PC-9 (cell line): ENCODE results near the gene NUDT17. TPM values are rescaled to one million over a fixed set of nuclear protein-coding genes. Genes with fewer than 3 reads are reported as not detected.
A peak's percentile ranks its signal among the peaks of the same experiment; 100 is the strongest.

Source experiments
- BruUV-seq: library from RNA; stranded (reverse); fragments of 400-500 nt; replicated peaks from 2 replicates; lab custom pipeline; 2021; lab: Mats Ljungman, UMichigan
- CTCF ChIA-PET: fragments of 300-600 bp; sonication (Branson Sonifier 250); formaldehyde crosslinking; loops from one replicate; lab custom pipeline; 2022; ENCODE audit warnings: antibody characterized with exemption; lab: Charles Lee
- POLR2A ChIA-PET: fragments of 300-600 bp; sonication (Branson Sonifier 250); formaldehyde crosslinking; loops from one replicate; lab custom pipeline; 2022; ENCODE audit warnings: antibody characterized with exemption; ENCODE audit not compliant: unreplicated experiment; lab: Charles Lee
- DNase-seq, 2 experiments: peaks; one replicate each; pipeline versions ENCODE4 v3.0.0 to v3.0.0-alpha.2; 2015 to 2022; ENCODE audit warnings: mixed read lengths in 1 of 2
- H2AFZ ChIP-seq: fragments of 200-600 bp; sonication (generic); 2 replicates; pipeline ENCODE4 v1.8.1; 2017; ENCODE audit warnings: antibody characterized with exemption
- H3F3A ChIP-seq: fragments of 200-600 bp; sonication (generic); 2 replicates; pipeline ENCODE4 v1.8.1; 2017; ENCODE audit warnings: antibody characterized with exemption, mild to moderate bottlenecking, low read depth; ENCODE audit not compliant: insufficient read depth
- H3K27ac ChIP-seq: fragments of 200-600 bp; sonication (generic); 2 replicates; pipeline ENCODE4 v1.6.1; 2016; ENCODE audit warnings: mixed run types
- H3K27me3 ChIP-seq: fragments of 200-600 bp; sonication (generic); 2 replicates; pipeline ENCODE4 v1.6.1; 2016; ENCODE audit warnings: low read depth, mixed run types; ENCODE audit not compliant: insufficient read depth
- H3K36me3 ChIP-seq: fragments of 200-600 bp; sonication (generic); 2 replicates; pipeline ENCODE4 v1.6.1; 2016; ENCODE audit warnings: low read depth, mixed run types
- H3K4me1 ChIP-seq: fragments of 200-600 bp; sonication (generic); replicated peaks from 2 replicates; pipeline ENCODE4 v1.6.1; 2016; ENCODE audit warnings: mixed run types; ENCODE audit not compliant: insufficient read depth
- H3K4me2 ChIP-seq: fragments of 200-600 bp; sonication (generic); 2 replicates; pipeline ENCODE4 v1.6.1; 2017; ENCODE audit warnings: mixed run types
- H3K4me3 ChIP-seq: fragments of 200-600 bp; sonication (generic); 2 replicates; pipeline ENCODE4 v1.6.1; 2016; ENCODE audit warnings: mixed run types
- H3K79me2 ChIP-seq: fragments of 200-600 bp; sonication (generic); 2 replicates; pipeline ENCODE4 v1.6.1; 2017; ENCODE audit warnings: low read depth, mixed run types
- H3K9me2 ChIP-seq: fragments of 200-600 bp; sonication (generic); 2 replicates; pipeline ENCODE4 v1.8.1; 2017; ENCODE audit warnings: mild to moderate bottlenecking; ENCODE audit not compliant: insufficient read depth
- H3K9me3 ChIP-seq: fragments of 200-600 bp; sonication (generic); 2 replicates; pipeline ENCODE4 v1.8.1; 2016; ENCODE audit warnings: low read depth; ENCODE audit not compliant: insufficient read depth
- H4K20me1 ChIP-seq: fragments of 200-600 bp; sonication (generic); 2 replicates; pipeline ENCODE4 v1.8.1; 2017; ENCODE audit not compliant: insufficient read depth
- CTCF ChIP-seq: fragments of 200-600 bp; sonication (generic); conservative IDR thresholded peaks from 2 replicates; pipeline ENCODE4 v1.6.1; 2017; ENCODE audit warnings: mixed run types, antibody characterized with exemption, mild to moderate bottlenecking, moderate library complexity
- EZH2 ChIP-seq: fragments of 200-600 bp; sonication (generic); IDR thresholded peaks from 2 replicates; pipeline ENCODE4 v1.8.0; 2017; ENCODE audit warnings: antibody characterized with exemption, low read depth
- intact Hi-C: fragments of 100-400 bp; cut with micrococcal nuclease; formaldehyde crosslinking; loops from one replicate; pipeline ENCODE4 v1.10.0; 2022; ENCODE audit not compliant: unreplicated experiment
- total RNA-seq: library from RNA; stranded (reverse); gene quantifications from 2 replicates; pipeline ENCODE4 v1.2.3, GENCODE V29; 2021

The NUDT17 gene
- total RNA-seq, 1 experiment from 2014 or later = 1.0 TPM

GRCh38 chr1:145858238-145858900 is 12.9 kb downstream of the NUDT17 start:
- peak overlapping the region; percentile 77 for H2AFZ ChIP-seq
- no TSS peak for BruUV-seq
- 0 out of 2 replicates have a peak, but pooled peaks cover 14% of the 10 kb centered on the region for H3K36me3 ChIP-seq
- DNase-seq = peak in 1 of 2 experiments; percentile 50
- intact Hi-C loops = loop anchor here (2.0 to 5.0 kb wide), 2 partner anchors 60 to 179 kb away; partner anchors contain the start of gene PEX11B
- H3K79me2 ChIP-seq = peaks cover 14% of the 10 kb centered on the region
- H3K9me3 ChIP-seq = no peaks in the 10 kb centered on the region
- ChIA-PET POLR2A (interaction anchor here (0.5 to 1.8 kb wide), 7 partner anchors 12 to 393 kb away, joined by 3 to 19 read pairs (median 5); partner anchors contain the start of gene PEX11B), CTCF (interaction anchor here (0.5 to 2.3 kb wide), 9 partner anchors 8 to 148 kb away, joined by 3 to 29 read pairs (median 6); partner anchors contain the start of genes NUDT17 and PEX11B)
- H3K9me2 ChIP-seq = no peaks in the 10 kb centered on the region
- no peaks in the 10 kb centered on the region for H4K20me1 ChIP-seq
- TF ChIP-seq EZH2 = no peak
- peaks cover 8% of the 10 kb centered on the region for H3K4me1 ChIP-seq
- no peaks in the 10 kb centered on the region for H3K27me3 ChIP-seq
- peak overlapping the region; percentile 93 for H3K4me3 ChIP-seq
- peaks cover 4% of the 10 kb centered on the region; the same call in 1 of the 2 replicates for H3F3A ChIP-seq
- H3K4me2 ChIP-seq = peak overlapping the region; percentile 75
- H3K27ac ChIP-seq = no peak overlapping the region

- Histone ChIP-seq H3K9me2 (no peaks in the 10 kb centered on the region), H3K27ac (peak within 1 kb of the TSS; percentile 23; the same call in 1 of the 2 replicates), H3K27me3 (no peaks in the 10 kb centered on the region), H3K4me2 (peak within 1 kb of the TSS; percentile 75), H2AFZ (peak within 1 kb of the TSS; percentile 89), H3K79me2 (peaks cover 14% of the 10 kb centered on the region), H4K20me1 (no peaks in the 10 kb centered on the region), H3F3A (peaks cover 4% of the 10 kb centered on the region; the same call in 1 of the 2 replicates), H3K4me1 (peaks cover 8% of the 10 kb centered on the region), H3K36me3 (0 out of 2 replicates have a peak, but pooled peaks cover 14% of the 10 kb centered on the region), H3K9me3 (no peaks in the 10 kb centered on the region), H3K4me3 (peak within 1 kb of the TSS; percentile 93)
- intact Hi-C loops = loop anchor here (1.0 to 5.0 kb wide), 3 partner anchors 33 to 178 kb away; partner anchors contain the start of gene PEX11B
- TF ChIP-seq CTCF (no peak), EZH2 (no peak)
- peak; percentile 81 to 95 for DNase-seq
- ChIA-PET POLR2A (interaction anchor here (0.5 to 1.8 kb wide), 12 partner anchors 12 to 394 kb away, joined by 3 to 19 read pairs (median 5); partner anchors contain the start of genes ANKRD34A, PEX11B and POLR3GL), CTCF (interaction anchor here (0.5 to 2.3 kb wide), 9 partner anchors 9 to 148 kb away, joined by 3 to 29 read pairs (median 6); partner anchors contain the start of genes NUDT17 and PEX11B)
- no TSS peak for BruUV-seq
Observed at GRCh38 chr1:145858901-145859490, 13.6 kb downstream of the NUDT17 start, which contains the start of gene PIAS3. Gene PIAS3, minus strand, starts transcription at chr1:145859081. Its CDS starts 91 bp downstream, at chr1:145858990.

GRCh38 chr1:145859491-145860023 is 14.1 kb downstream of the NUDT17 start:
- ChIA-PET CTCF (interaction anchor here (0.6 to 2.3 kb wide), 9 partner anchors 10 to 120 kb away, joined by 3 to 29 read pairs (median 4); partner anchors contain the start of genes NUDT17 and PEX11B), POLR2A (interaction anchor here (0.5 to 1.8 kb wide), 7 partner anchors 19 to 105 kb away, joined by 3 to 7 read pairs (median 5); partner anchors contain the start of genes ANKRD34A, PEX11B and POLR3GL)
- Histone ChIP-seq H3K4me1 (peaks cover 8% of the 10 kb centered on the region), H4K20me1 (no peaks in the 10 kb centered on the region), H3K9me3 (no peaks in the 10 kb centered on the region), H3K4me3 (peak overlapping the region; percentile 93), H3K79me2 (peaks cover 14% of the 10 kb centered on the region), H3K27me3 (no peaks in the 10 kb centered on the region), H3F3A (peaks cover 4% of the 10 kb centered on the region; the same call in 1 of the 2 replicates), H3K27ac (peak overlapping the region; percentile 23; the same call in 1 of the 2 replicates), H3K9me2 (no peaks in the 10 kb centered on the region), H3K4me2 (peak overlapping the region; percentile 75), H2AFZ (peak overlapping the region; percentile 89), H3K36me3 (0 out of 2 replicates have a peak, but pooled peaks cover 14% of the 10 kb centered on the region)
- TF ChIP-seq EZH2 (no peak), CTCF (no peak)
- intact Hi-C loops = loop anchor here (1.0 to 5.0 kb wide), 3 partner anchors 33 to 178 kb away; partner anchors contain the start of gene PEX11B
- DNase-seq = peak; percentile 72 to 90
- TSS peak; percentile 52 for BruUV-seq
